HEK293 (cell line): ENCODE measurements around the gene SLC6A4.

Experiments used
- CTCF ChIA-PET: fragments of 350-600 bp; formaldehyde crosslinking; extraction: SDS; loops from one replicate; lab custom pipeline; 2021; ENCODE audit warnings: antibody characterized with exemption; lab: Yijun Ruan, JAX
- POLR2A ChIA-PET: fragments of 300-600 bp; formaldehyde crosslinking; extraction: SDS; loops from one replicate; lab custom pipeline; 2020; ENCODE audit warnings: antibody characterized with exemption, inconsistent platforms; lab: Yijun Ruan, JAX
- H3K27ac ChIP-seq: fragments of 200-500 bp; sonication (Bioruptor generic); 2 replicates; pipeline ENCODE4 v1.5.1; 2014; ENCODE audit warnings: low read depth, low read length, control low read depth, inconsistent platforms; ENCODE audit errors: extremely low read depth
- H3K36me3 ChIP-seq, 2 experiments: fragments of 200-500 bp in 1 of 2; sonication (Bioruptor generic) in 1 of 2; 1 replicate in 1 of 2; 2 replicates in 1 of 2; pipeline ENCODE4 v1.5.1; 2014 to 2017; ENCODE audit warnings: inconsistent platforms in 2 of 2, low read length in 2 of 2; ENCODE audit not compliant: control insufficient read depth in 2 of 2, insufficient read depth in 1 of 2
- H3K4me1 ChIP-seq: fragments of 200-500 bp; sonication (Bioruptor generic); 2 replicates; pipeline ENCODE4 v1.5.1; 2014; ENCODE audit warnings: mild to moderate bottlenecking, low read length, inconsistent platforms; ENCODE audit not compliant: control insufficient read depth, insufficient read depth
- H3K4me3 ChIP-seq: 2 replicates; pipeline ENCODE4 v1.5.1; 2011; ENCODE audit warnings: low read depth, mild to moderate bottlenecking, control low read depth, low read length, moderate library complexity
- H3K9me3 ChIP-seq: fragments of 200-500 bp; sonication (Bioruptor generic); 2 replicates; pipeline ENCODE4 v1.5.1; 2014; ENCODE audit warnings: low read depth, low read length, inconsistent platforms; ENCODE audit not compliant: control insufficient read depth, insufficient read depth
- FEZF1 ChIP-seq: fragments of 450-650 bp; formaldehyde crosslinking; IDR thresholded peaks from 2 replicates; pipeline ENCODE4 v1.5.1; 2016; ENCODE audit warnings: missing biosample characterization, missing genetic modification characterization
- HOXC10 ChIP-seq: sonication (generic); formaldehyde crosslinking; IDR thresholded peaks from 2 replicates; pipeline ENCODE4 v1.8.1; 2023; ENCODE audit warnings: mild to moderate bottlenecking, missing genetic modification reagents
- SP7 ChIP-seq: fragments of 450-650 bp; formaldehyde crosslinking; IDR thresholded peaks from 2 replicates; pipeline ENCODE4 v1.5.1; 2016; ENCODE audit warnings: missing biosample characterization, missing genetic modification characterization
- TCF7L2 ChIP-seq: IDR thresholded peaks from 2 replicates; pipeline ENCODE4 v1.6.1; 2011; ENCODE audit warnings: low read depth, mild to moderate bottlenecking, inconsistent platforms, low read length, moderate library complexity, borderline replicate concordance
- ZBTB17 ChIP-seq: fragments of 450-650 bp; formaldehyde crosslinking; IDR thresholded peaks from 2 replicates; pipeline ENCODE4 v1.5.1; 2016; ENCODE audit warnings: missing biosample characterization, missing genetic modification characterization
- ZBTB8A ChIP-seq: fragments of 450-650 bp; formaldehyde crosslinking; IDR thresholded peaks from 2 replicates; pipeline ENCODE4 v1.5.1; 2016; ENCODE audit warnings: missing biosample characterization, missing genetic modification characterization
- ZFP41 ChIP-seq: fragments of 450-650 bp; formaldehyde crosslinking; IDR thresholded peaks from 2 replicates; pipeline ENCODE4 v1.5.1; 2016; ENCODE audit warnings: missing biosample characterization, missing genetic modification characterization, borderline replicate concordance
- ZNF202 ChIP-seq: fragments of 450-650 bp; formaldehyde crosslinking; IDR thresholded peaks from 2 replicates; pipeline ENCODE4 v1.5.1; 2016; ENCODE audit warnings: missing biosample characterization, missing genetic modification characterization, borderline replicate concordance
- ZNF23 ChIP-seq: fragments of 450-650 bp; formaldehyde crosslinking; IDR thresholded peaks from 2 replicates; pipeline ENCODE4 v1.5.1; 2016; ENCODE audit warnings: missing biosample characterization, missing genetic modification characterization, borderline replicate concordance
- ZNF560 ChIP-seq: fragments of 450-650 bp; formaldehyde crosslinking; IDR thresholded peaks from 2 replicates; pipeline ENCODE4 v1.5.1; 2017; ENCODE audit warnings: missing biosample characterization, missing genetic modification characterization, borderline replicate concordance
- ZNF664 ChIP-seq: fragments of 450-650 bp; formaldehyde crosslinking; IDR thresholded peaks from 2 replicates; pipeline ENCODE4 v1.5.1; 2016; ENCODE audit warnings: missing biosample characterization, missing genetic modification characterization
- ZNF768 ChIP-seq: fragments of 450-650 bp; formaldehyde crosslinking; IDR thresholded peaks from 2 replicates; pipeline ENCODE4 v1.5.1; 2018; ENCODE audit warnings: missing biosample characterization, mild to moderate bottlenecking, missing genetic modification characterization
- ZSCAN23 ChIP-seq: fragments of 450-650 bp; formaldehyde crosslinking; IDR thresholded peaks from 2 replicates; pipeline ENCODE4 v1.5.1; 2016; ENCODE audit warnings: missing biosample characterization, missing genetic modification characterization
- TF ChIP-seq, protein P1 (sequence below): fragments of 450-650 bp; formaldehyde crosslinking; IDR thresholded peaks from 2 replicates; pipeline ENCODE4 v1.5.1; 2016; ENCODE audit warnings: missing biosample characterization, missing genetic modification characterization
- TF ChIP-seq, protein P2 (sequence below): fragments of 450-650 bp; formaldehyde crosslinking; IDR thresholded peaks from 2 replicates; pipeline ENCODE4 v1.5.1; 2017; ENCODE audit warnings: missing biosample characterization, missing genetic modification characterization
- TF ChIP-seq, protein P3 (sequence below): fragments of 450-650 bp; formaldehyde crosslinking; IDR thresholded peaks from 2 replicates; pipeline ENCODE4 v1.5.0; 2017; ENCODE audit warnings: missing biosample characterization, missing genetic modification characterization, borderline replicate concordance
- TF ChIP-seq, protein P4 (sequence below): fragments of 450-650 bp; formaldehyde crosslinking; IDR thresholded peaks from 2 replicates; pipeline ENCODE4 v1.5.1; 2016; ENCODE audit warnings: missing biosample characterization, missing genetic modification characterization
- TF ChIP-seq, protein P5 (sequence below): fragments of 450-650 bp; formaldehyde crosslinking; IDR thresholded peaks from 2 replicates; pipeline ENCODE4 v1.5.1; 2017; ENCODE audit warnings: missing biosample characterization, mild to moderate bottlenecking, missing genetic modification characterization, moderate library complexity
- TF ChIP-seq, protein P6 (sequence below): fragments of 450-650 bp; formaldehyde crosslinking; IDR thresholded peaks from 2 replicates; pipeline ENCODE4 v1.5.1; 2016; ENCODE audit warnings: missing biosample characterization, missing genetic modification characterization

SLC6A4 gene

DNA sequence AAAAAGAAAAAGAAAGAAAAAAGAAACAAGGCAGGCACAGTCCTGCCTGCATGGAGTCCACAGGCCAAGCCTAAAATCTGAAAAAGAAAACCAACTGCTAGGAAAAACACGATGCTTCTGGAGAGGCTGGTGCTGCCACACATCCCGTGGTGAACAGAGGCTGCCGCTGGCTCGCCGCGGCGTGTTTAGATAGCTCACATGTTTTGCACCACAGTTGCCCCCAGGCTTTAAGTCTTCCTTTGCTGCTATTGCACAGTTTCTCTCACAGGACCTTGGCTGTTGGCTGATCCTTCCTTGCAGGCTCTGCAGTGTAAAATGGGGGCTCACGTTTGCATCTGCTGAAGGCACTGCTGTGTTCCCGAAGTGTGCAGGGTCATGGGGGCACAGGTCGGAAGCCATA lies 8.6 kb downstream of the SLC6A4 start (continued):
- TF ChIP-seq, protein P1, sequence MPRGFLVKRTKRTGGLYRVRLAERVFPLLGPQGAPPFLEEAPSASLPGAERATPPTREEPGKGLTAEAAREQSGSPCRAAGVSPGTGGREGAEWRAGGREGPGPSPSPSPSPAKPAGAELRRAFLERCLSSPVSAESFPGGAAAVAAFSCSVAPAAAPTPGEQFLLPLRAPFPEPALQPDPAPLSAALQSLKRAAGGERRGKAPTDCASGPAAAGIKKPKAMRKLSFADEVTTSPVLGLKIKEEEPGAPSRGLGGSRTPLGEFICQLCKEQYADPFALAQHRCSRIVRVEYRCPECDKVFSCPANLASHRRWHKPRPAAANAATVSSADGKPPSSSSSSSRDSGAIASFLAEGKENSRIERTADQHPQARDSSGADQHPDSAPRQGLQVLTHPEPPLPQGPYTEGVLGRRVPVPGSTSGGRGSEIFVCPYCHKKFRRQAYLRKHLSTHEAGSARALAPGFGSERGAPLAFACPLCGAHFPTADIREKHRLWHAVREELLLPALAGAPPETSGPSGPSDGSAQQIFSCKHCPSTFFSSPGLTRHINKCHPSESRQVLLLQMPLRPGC (tag by site-specific recombination) = no peak
- TF ChIP-seq, protein P2, sequence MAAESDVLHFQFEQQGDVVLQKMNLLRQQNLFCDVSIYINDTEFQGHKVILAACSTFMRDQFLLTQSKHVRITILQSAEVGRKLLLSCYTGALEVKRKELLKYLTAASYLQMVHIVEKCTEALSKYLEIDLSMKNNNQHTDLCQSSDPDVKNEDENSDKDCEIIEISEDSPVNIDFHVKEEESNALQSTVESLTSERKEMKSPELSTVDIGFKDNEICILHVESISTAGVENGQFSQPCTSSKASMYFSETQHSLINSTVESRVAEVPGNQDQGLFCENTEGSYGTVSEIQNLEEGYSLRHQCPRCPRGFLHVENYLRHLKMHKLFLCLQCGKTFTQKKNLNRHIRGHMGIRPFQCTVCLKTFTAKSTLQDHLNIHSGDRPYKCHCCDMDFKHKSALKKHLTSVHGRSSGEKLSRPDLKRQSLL (tag by site-specific recombination) = no peak

GRCh38 chr17:30225919-30226553 lies 9.5 kb downstream of the SLC6A4 start:
- ChIA-PET CTCF (interaction anchor here (0.6 to 1.5 kb wide), 4 partner anchors 25 to 1744 kb away, joined by 3 to 6 read pairs (median 4); no protein-coding TSS in a partner anchor), POLR2A (no interaction called here)
- TF ChIP-seq HOXC10 (CRISPR knock-in tag) (no peak), SP7 (tag by site-specific recombination) (peak; percentile 79), ZBTB17 (no peak), TCF7L2 (peak; percentile 89), ZNF560 (tag by site-specific recombination) (no peak), ZNF202 (tag by site-specific recombination) (no peak), ZNF664 (tag by site-specific recombination) (no peak), ZNF23 (tag by site-specific recombination) (no peak), FEZF1 (tag by site-specific recombination) (no peak), ZSCAN23 (tag by site-specific recombination) (no peak), ZNF768 (tag by site-specific recombination) (no peak), ZBTB8A (tag by site-specific recombination) (no peak), ZFP41 (no peak)
- TF ChIP-seq, protein P3, sequence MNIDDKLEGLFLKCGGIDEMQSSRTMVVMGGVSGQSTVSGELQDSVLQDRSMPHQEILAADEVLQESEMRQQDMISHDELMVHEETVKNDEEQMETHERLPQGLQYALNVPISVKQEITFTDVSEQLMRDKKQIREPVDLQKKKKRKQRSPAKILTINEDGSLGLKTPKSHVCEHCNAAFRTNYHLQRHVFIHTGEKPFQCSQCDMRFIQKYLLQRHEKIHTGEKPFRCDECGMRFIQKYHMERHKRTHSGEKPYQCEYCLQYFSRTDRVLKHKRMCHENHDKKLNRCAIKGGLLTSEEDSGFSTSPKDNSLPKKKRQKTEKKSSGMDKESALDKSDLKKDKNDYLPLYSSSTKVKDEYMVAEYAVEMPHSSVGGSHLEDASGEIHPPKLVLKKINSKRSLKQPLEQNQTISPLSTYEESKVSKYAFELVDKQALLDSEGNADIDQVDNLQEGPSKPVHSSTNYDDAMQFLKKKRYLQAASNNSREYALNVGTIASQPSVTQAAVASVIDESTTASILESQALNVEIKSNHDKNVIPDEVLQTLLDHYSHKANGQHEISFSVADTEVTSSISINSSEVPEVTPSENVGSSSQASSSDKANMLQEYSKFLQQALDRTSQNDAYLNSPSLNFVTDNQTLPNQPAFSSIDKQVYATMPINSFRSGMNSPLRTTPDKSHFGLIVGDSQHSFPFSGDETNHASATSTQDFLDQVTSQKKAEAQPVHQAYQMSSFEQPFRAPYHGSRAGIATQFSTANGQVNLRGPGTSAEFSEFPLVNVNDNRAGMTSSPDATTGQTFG (tag by site-specific recombination) = no peak
- TF ChIP-seq, protein P4, sequence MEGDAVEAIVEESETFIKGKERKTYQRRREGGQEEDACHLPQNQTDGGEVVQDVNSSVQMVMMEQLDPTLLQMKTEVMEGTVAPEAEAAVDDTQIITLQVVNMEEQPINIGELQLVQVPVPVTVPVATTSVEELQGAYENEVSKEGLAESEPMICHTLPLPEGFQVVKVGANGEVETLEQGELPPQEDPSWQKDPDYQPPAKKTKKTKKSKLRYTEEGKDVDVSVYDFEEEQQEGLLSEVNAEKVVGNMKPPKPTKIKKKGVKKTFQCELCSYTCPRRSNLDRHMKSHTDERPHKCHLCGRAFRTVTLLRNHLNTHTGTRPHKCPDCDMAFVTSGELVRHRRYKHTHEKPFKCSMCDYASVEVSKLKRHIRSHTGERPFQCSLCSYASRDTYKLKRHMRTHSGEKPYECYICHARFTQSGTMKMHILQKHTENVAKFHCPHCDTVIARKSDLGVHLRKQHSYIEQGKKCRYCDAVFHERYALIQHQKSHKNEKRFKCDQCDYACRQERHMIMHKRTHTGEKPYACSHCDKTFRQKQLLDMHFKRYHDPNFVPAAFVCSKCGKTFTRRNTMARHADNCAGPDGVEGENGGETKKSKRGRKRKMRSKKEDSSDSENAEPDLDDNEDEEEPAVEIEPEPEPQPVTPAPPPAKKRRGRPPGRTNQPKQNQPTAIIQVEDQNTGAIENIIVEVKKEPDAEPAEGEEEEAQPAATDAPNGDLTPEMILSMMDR (tag by site-specific recombination) = no peak
- TF ChIP-seq, protein P5, sequence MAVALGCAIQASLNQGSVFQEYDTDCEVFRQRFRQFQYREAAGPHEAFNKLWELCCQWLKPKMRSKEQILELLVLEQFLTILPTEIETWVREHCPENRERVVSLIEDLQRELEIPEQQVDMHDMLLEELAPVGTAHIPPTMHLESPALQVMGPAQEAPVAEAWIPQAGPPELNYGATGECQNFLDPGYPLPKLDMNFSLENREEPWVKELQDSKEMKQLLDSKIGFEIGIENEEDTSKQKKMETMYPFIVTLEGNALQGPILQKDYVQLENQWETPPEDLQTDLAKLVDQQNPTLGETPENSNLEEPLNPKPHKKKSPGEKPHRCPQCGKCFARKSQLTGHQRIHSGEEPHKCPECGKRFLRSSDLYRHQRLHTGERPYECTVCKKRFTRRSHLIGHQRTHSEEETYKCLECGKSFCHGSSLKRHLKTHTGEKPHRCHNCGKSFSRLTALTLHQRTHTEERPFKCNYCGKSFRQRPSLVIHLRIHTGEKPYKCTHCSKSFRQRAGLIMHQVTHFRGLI (tag by site-specific recombination) = no peak
- TF ChIP-seq, protein P6, sequence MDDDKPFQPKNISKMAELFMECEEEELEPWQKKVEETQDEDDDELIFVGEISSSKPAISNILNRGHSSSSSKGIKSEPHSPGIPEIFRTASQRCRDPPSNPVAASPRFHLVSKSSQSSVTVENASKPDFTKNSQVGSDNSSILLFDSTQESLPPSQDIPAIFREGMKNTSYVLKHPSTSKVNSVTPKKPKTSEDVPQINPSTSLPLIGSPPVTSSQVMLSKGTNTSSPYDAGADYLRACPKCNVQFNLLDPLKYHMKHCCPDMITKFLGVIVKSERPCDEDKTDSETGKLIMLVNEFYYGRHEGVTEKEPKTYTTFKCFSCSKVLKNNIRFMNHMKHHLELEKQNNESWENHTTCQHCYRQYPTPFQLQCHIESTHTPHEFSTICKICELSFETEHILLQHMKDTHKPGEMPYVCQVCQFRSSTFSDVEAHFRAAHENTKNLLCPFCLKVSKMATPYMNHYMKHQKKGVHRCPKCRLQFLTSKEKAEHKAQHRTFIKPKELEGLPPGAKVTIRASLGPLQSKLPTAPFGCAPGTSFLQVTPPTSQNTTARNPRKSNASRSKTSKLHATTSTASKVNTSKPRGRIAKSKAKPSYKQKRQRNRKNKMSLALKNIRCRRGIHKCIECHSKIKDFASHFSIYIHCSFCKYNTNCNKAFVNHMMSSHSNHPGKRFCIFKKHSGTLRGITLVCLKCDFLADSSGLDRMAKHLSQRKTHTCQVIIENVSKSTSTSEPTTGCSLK (tag by site-specific recombination) = no peak
- Histone ChIP-seq H3K36me3 (no peaks in the 10 kb centered on the region), H3K4me3 (no peak overlapping the region), H3K27ac (no peak overlapping the region), H3K9me3 (no peaks in the 10 kb centered on the region), H3K4me1 (no peaks in the 10 kb centered on the region)
